ENCODE results near the gene MAN1B1.

The MAN1B1 gene

GRCh38 chr9:137141050-137141810, 54.4 kb downstream of the MAN1B1 start:
- Histone ChIP-seq H3K4me1 (ENCODE audit: control insufficient read depth in 1 of 2, insufficient read depth in 2 of 2, low read length in 2 of 2) (peaks cover 2 to 3% of the 10 kb centered on the region in 2 experiments), H3K79me2 (ENCODE audit: control insufficient read depth, insufficient read depth, low read length, poor library complexity) (no peaks in the 10 kb centered on the region), H3K9ac (ENCODE audit: low read length) (no peak overlapping the region), H3K4me3 (ENCODE audit: low read depth, low read length) (peak overlapping the region; percentile 13), H2AFZ (ENCODE audit: insufficient read depth, low read length, poor library complexity) (no peak overlapping the region), H3K14ac (ENCODE audit: low read length) (no peak overlapping the region), H2AK5ac (ENCODE audit: low read length) (no peak overlapping the region), H2BK5ac (ENCODE audit: low read depth, low read length, poor library complexity) (no peak overlapping the region), H3K27me3 (ENCODE audit: insufficient read depth, low read length) (peaks cover 28% of the 10 kb centered on the region), H3K4ac (ENCODE audit: low read depth, low read length) (no peak overlapping the region), H4K91ac (ENCODE audit: low read depth, low read length) (no peak overlapping the region), H3K27ac (ENCODE audit: low read depth, low read length) (no peak overlapping the region), H3K9me3 (ENCODE audit: insufficient read depth, low read depth, low read length) (peaks cover 23% of the 10 kb centered on the region), H3K23ac (ENCODE audit: low read length) (no peak overlapping the region), H2BK12ac (ENCODE audit: low read length) (no peak overlapping the region), H3K18ac (ENCODE audit: low read length) (no peak overlapping the region), H3K36me3 (ENCODE audit: control insufficient read depth in 1 of 2, insufficient read depth in 2 of 2, low read length in 2 of 2) (no peaks in the 10 kb centered on the region), H4K8ac (ENCODE audit: low read depth, low read length) (no peak overlapping the region), H3K4me2 (ENCODE audit: low read length) (no peak overlapping the region), H3K79me1 (ENCODE audit: low read length) (no peaks in the 10 kb centered on the region), H2BK120ac (ENCODE audit: insufficient read depth, low read length, poor library complexity) (no peak overlapping the region), H4K12ac (ENCODE audit: low read depth, low read length) (no peak overlapping the region)
- WGBS (ENCODE audit: extremely low coverage, insufficient coverage, insufficient read length) = no CpG with 5 or more reads among the region's 17 CpGs
- no peak for DNase-seq

GRCh38 chr9:137141976-137142936, 55.5 kb downstream of the MAN1B1 start:
- H2BK12ac ChIP-seq (ENCODE audit: low read length) = no peak overlapping the region
- H3K36me3 ChIP-seq (ENCODE audit: control insufficient read depth in 1 of 2, insufficient read depth in 2 of 2, low read length in 2 of 2) = no peaks in the 10 kb centered on the region
- no peaks in the 10 kb centered on the region for H3K79me1 ChIP-seq (ENCODE audit: low read length)
- no peak overlapping the region for H3K23ac ChIP-seq (ENCODE audit: low read length)
- no peak overlapping the region for H3K9ac ChIP-seq (ENCODE audit: low read length)
- H2AFZ ChIP-seq (ENCODE audit: insufficient read depth, low read length, poor library complexity) = no peak overlapping the region
- H2BK120ac ChIP-seq (ENCODE audit: insufficient read depth, low read length, poor library complexity) = no peak overlapping the region
- no peak overlapping the region for H4K8ac ChIP-seq (ENCODE audit: low read depth, low read length)
- H3K27me3 ChIP-seq (ENCODE audit: insufficient read depth, low read length) = peaks cover 27% of the 10 kb centered on the region
- no peak overlapping the region for H3K27ac ChIP-seq (ENCODE audit: low read depth, low read length)
- no peak overlapping the region for H3K4me3 ChIP-seq (ENCODE audit: low read depth, low read length)
- no peak for DNase-seq
- no peak overlapping the region for H4K12ac ChIP-seq (ENCODE audit: low read depth, low read length)
- no peak overlapping the region for H3K18ac ChIP-seq (ENCODE audit: low read length)
- WGBS (ENCODE audit: extremely low coverage, insufficient coverage, insufficient read length) = no CpG with 5 or more reads among the region's 24 CpGs
- no peak overlapping the region for H3K14ac ChIP-seq (ENCODE audit: low read length)
- no peak overlapping the region for H4K91ac ChIP-seq (ENCODE audit: low read depth, low read length)
- no peak overlapping the region for H2AK5ac ChIP-seq (ENCODE audit: low read length)
- no peak overlapping the region for H2BK5ac ChIP-seq (ENCODE audit: low read depth, low read length, poor library complexity)
- peaks cover 26% of the 10 kb centered on the region for H3K9me3 ChIP-seq (ENCODE audit: insufficient read depth, low read depth, low read length)
- no peaks in the 10 kb centered on the region for H3K79me2 ChIP-seq (ENCODE audit: control insufficient read depth, insufficient read depth, low read length, poor library complexity)
- H3K4ac ChIP-seq (ENCODE audit: low read depth, low read length) = no peak overlapping the region
- peaks cover 2 to 3% of the 10 kb centered on the region in 2 experiments for H3K4me1 ChIP-seq (ENCODE audit: control insufficient read depth in 1 of 2, insufficient read depth in 2 of 2, low read length in 2 of 2)
- no peak overlapping the region for H3K4me2 ChIP-seq (ENCODE audit: low read length)

- H3K79me2 ChIP-seq (ENCODE audit: control insufficient read depth, insufficient read depth, low read length, poor library complexity) = no peaks in the 10 kb centered on the region
- peaks cover 2 to 3% of the 10 kb centered on the region in 2 experiments for H3K4me1 ChIP-seq (ENCODE audit: control insufficient read depth in 1 of 2, insufficient read depth in 2 of 2, low read length in 2 of 2)
- no peak overlapping the region for H2BK5ac ChIP-seq (ENCODE audit: low read depth, low read length, poor library complexity)
- no peaks in the 10 kb centered on the region for H3K79me1 ChIP-seq (ENCODE audit: low read length)
- no peak overlapping the region for H4K12ac ChIP-seq (ENCODE audit: low read depth, low read length)
- no CpG with 5 or more reads among the region's 4 CpGs for WGBS (ENCODE audit: extremely low coverage, insufficient coverage, insufficient read length)
- no peak overlapping the region for H2BK12ac ChIP-seq (ENCODE audit: low read length)
- H3K9ac ChIP-seq (ENCODE audit: low read length) = no peak overlapping the region
- H3K14ac ChIP-seq (ENCODE audit: low read length) = no peak overlapping the region
- H4K91ac ChIP-seq (ENCODE audit: low read depth, low read length) = no peak overlapping the region
- H3K27me3 ChIP-seq (ENCODE audit: insufficient read depth, low read length) = peaks cover 17% of the 10 kb centered on the region
- H4K8ac ChIP-seq (ENCODE audit: low read depth, low read length) = no peak overlapping the region
- H2BK120ac ChIP-seq (ENCODE audit: insufficient read depth, low read length, poor library complexity) = no peak overlapping the region
- H3K4me3 ChIP-seq (ENCODE audit: low read depth, low read length) = no peak overlapping the region
- no peak overlapping the region for H2AFZ ChIP-seq (ENCODE audit: insufficient read depth, low read length, poor library complexity)
- no peak overlapping the region for H2AK5ac ChIP-seq (ENCODE audit: low read length)
- H3K36me3 ChIP-seq (ENCODE audit: control insufficient read depth in 1 of 2, insufficient read depth in 2 of 2, low read length in 2 of 2) = no peaks in the 10 kb centered on the region
- H3K4me2 ChIP-seq (ENCODE audit: low read length) = no peak overlapping the region
- H3K4ac ChIP-seq (ENCODE audit: low read depth, low read length) = no peak overlapping the region
- H3K27ac ChIP-seq (ENCODE audit: low read depth, low read length) = no peak overlapping the region
- no peak overlapping the region for H3K18ac ChIP-seq (ENCODE audit: low read length)
- H3K23ac ChIP-seq (ENCODE audit: low read length) = no peak overlapping the region
- DNase-seq = no peak
- H3K9me3 ChIP-seq (ENCODE audit: insufficient read depth, low read depth, low read length) = peaks cover 25% of the 10 kb centered on the region
Measured at GRCh38 chr9:137143459-137143858, 56.7 kb downstream of the MAN1B1 start.

- Histone ChIP-seq H3K23ac (ENCODE audit: low read length) (no peak overlapping the region), H4K8ac (ENCODE audit: low read depth, low read length) (no peak overlapping the region), H3K27ac (ENCODE audit: low read depth, low read length) (no peak overlapping the region), H3K18ac (ENCODE audit: low read length) (no peak overlapping the region), H2BK120ac (ENCODE audit: insufficient read depth, low read length, poor library complexity) (no peak overlapping the region), H4K91ac (ENCODE audit: low read depth, low read length) (no peak overlapping the region), H2BK12ac (ENCODE audit: low read length) (no peak overlapping the region), H3K4ac (ENCODE audit: low read depth, low read length) (no peak overlapping the region), H3K36me3 (ENCODE audit: control insufficient read depth in 1 of 2, insufficient read depth in 2 of 2, low read length in 2 of 2) (no peaks in the 10 kb centered on the region), H3K79me1 (ENCODE audit: low read length) (no peaks in the 10 kb centered on the region), H2AK5ac (ENCODE audit: low read length) (no peak overlapping the region), H3K9me3 (ENCODE audit: insufficient read depth, low read depth, low read length) (peaks cover 13% of the 10 kb centered on the region), H2BK5ac (ENCODE audit: low read depth, low read length, poor library complexity) (no peak overlapping the region), H3K4me1 (ENCODE audit: control insufficient read depth in 1 of 2, insufficient read depth in 2 of 2, low read length in 2 of 2) (no peaks in the 10 kb centered on the region), H3K14ac (ENCODE audit: low read length) (no peak overlapping the region), H3K27me3 (ENCODE audit: insufficient read depth, low read length) (peaks cover 2% of the 10 kb centered on the region), H4K12ac (ENCODE audit: low read depth, low read length) (no peak overlapping the region), H3K9ac (ENCODE audit: low read length) (no peak overlapping the region), H3K79me2 (ENCODE audit: control insufficient read depth, insufficient read depth, low read length, poor library complexity) (no peaks in the 10 kb centered on the region), H3K4me3 (ENCODE audit: low read depth, low read length) (no peak overlapping the region), H3K4me2 (ENCODE audit: low read length) (no peak overlapping the region), H2AFZ (ENCODE audit: insufficient read depth, low read length, poor library complexity) (no peak overlapping the region)
- no peak for DNase-seq
- WGBS (ENCODE audit: extremely low coverage, insufficient coverage, insufficient read length) = no CpG with 5 or more reads among the region's 49 CpGs
Measured at GRCh38 chr9:137145731-137146526, 59.1 kb downstream of the MAN1B1 start.

Data from trophoblast cell (in vitro differentiated cells and primary cell).